Heart left ventricle (tissue), 13 donors: ENCODE measurements around the gene SPESP1.

Experiments used
- POLR2A ChIP-seq, 2 donors: fragments of 450-650 bp; IDR thresholded peaks; one replicate each; pipeline ENCODE4 v1.6.1; 2017; ENCODE audit warnings: antibody characterized with exemption in 2 of 2, mild to moderate bottlenecking in 2 of 2, moderate library complexity in 2 of 2
- TF ChIP-seq, protein P1 (sequence below), 12 donors: fragments of 200-600 bp; sonication (generic) in 4 of 12; IDR thresholded peaks; one replicate each; pipeline versions ENCODE4 v1.5.0 to v1.8.0; 2018 to 2022; ENCODE audit warnings: antibody characterized with exemption in 12 of 12, mild to moderate bottlenecking in 5 of 12
- donor health status: ischemic (EF 13 %, LVEDD 7.1; RV severe dilation, severe dysfunction).
- donor health status: DM: no; HTN: yes; CAD: no.
- donor health status: DM: no; HTN: no; CAD: no.
- donor health status: ischemic (EF 25% LVEDD 6.9; RV normal size, moderate dysfunction).
- donor health status: ischemic (EF 25% LVEDD 5.7; RV mildly dilated, moderate dysfunction).
- donor health status: ischemic (EF 35%, LVEDD 5.7; RV mildly dilated, moderate dysfunction).
- donor health status: nonischemic (EF 11% LVEDD 7.7; RV severe dilation, severe dysfunction).
- donor health status: DM: yes; HTN: yes; CAD: no.
- donor health status: PGD.
- donor health status: ischemic (EF 29% LVEDD 5.4; RV normal size, mild dysfunction).
- donor health status: nonischemic (EF 23%, LVEDD 6.1; RV moderate dilation, normal function).

GRCh38 chr15:68990231-68990991 lies 60.1 kb downstream of the SPESP1 start:
- TF ChIP-seq, protein P1, sequence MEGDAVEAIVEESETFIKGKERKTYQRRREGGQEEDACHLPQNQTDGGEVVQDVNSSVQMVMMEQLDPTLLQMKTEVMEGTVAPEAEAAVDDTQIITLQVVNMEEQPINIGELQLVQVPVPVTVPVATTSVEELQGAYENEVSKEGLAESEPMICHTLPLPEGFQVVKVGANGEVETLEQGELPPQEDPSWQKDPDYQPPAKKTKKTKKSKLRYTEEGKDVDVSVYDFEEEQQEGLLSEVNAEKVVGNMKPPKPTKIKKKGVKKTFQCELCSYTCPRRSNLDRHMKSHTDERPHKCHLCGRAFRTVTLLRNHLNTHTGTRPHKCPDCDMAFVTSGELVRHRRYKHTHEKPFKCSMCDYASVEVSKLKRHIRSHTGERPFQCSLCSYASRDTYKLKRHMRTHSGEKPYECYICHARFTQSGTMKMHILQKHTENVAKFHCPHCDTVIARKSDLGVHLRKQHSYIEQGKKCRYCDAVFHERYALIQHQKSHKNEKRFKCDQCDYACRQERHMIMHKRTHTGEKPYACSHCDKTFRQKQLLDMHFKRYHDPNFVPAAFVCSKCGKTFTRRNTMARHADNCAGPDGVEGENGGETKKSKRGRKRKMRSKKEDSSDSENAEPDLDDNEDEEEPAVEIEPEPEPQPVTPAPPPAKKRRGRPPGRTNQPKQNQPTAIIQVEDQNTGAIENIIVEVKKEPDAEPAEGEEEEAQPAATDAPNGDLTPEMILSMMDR (IDR thresholded peaks at IDR 0.05), result no peak
- TF ChIP-seq POLR2A (IDR thresholded peaks at IDR 0.05), result no peak
